ENCODE data around the gene TIGD3.
"Not testable (repeated sequence)": the region's sequence is repeated elsewhere in the genome, so short reads cannot be mapped to it uniquely, and the experiment has no call there.

GRCh38 chr11:65332591-65332990, 22.0 kb upstream of the TIGD3 start:
- TF ChIP-seq CTCF (optimal IDR thresholded peaks at IDR 0.05 in 1 of 3, IDR thresholded peaks at IDR 0.05 in 1 of 3, conservative IDR thresholded peaks at IDR 0.05 in 1 of 3; ENCODE audit: extremely low read depth in 1 of 3, insufficient read depth in 2 of 3, low read length in 3 of 3); EZH2 (IDR thresholded peaks at IDR 0.05; ENCODE audit: low read length): not testable (repeated sequence)
